PFSK-1 (cell line): Measurements from ENCODE around the gene DCAF5.

ENCODE experiments used
- FOXP2 ChIP-seq: optimal IDR thresholded peaks from 2 replicates; pipeline ENCODE3; 2011; ENCODE audit warnings: borderline replicate concordance, control low read depth, inconsistent platforms; ENCODE audit not compliant: insufficient read depth; ENCODE audit errors: extremely low read length, extremely low read depth
- POLR2AphosphoS5 ChIP-seq: IDR thresholded peaks from 2 replicates; pipeline ENCODE4 v1.6.1; 2012; ENCODE audit warnings: low read depth, mild to moderate bottlenecking, control low read depth, low read length, moderate library complexity
- REST ChIP-seq, 2 experiments: IDR thresholded peaks; 2 replicates each; pipeline versions ENCODE4 v1.6.1 to v1.8.0; 2011 to 2012; ENCODE audit warnings: low read depth in 2 of 2, low read length in 2 of 2, control low read depth in 1 of 2, inconsistent platforms in 1 of 2, mild to moderate bottlenecking in 1 of 2, moderate library complexity in 1 of 2; ENCODE audit not compliant: insufficient read depth in 1 of 2
- SIN3A ChIP-seq: IDR thresholded peaks from 2 replicates; pipeline ENCODE4 v1.6.1; 2012; ENCODE audit warnings: mild to moderate bottlenecking, low read length, moderate library complexity, borderline replicate concordance; ENCODE audit not compliant: insufficient read depth
- TAF1 ChIP-seq: IDR thresholded peaks from 2 replicates; pipeline ENCODE4 v1.6.1; 2012; ENCODE audit warnings: low read length, control low read depth, borderline replicate concordance; ENCODE audit not compliant: insufficient read depth

DCAF5 gene

GRCh38 chr14:69054030-69054429 lies 98.9 kb downstream of the DCAF5 start:
- TF ChIP-seq POLR2AphosphoS5, result no peak
- TF ChIP-seq REST (IDR thresholded peaks at IDR 0.05; ENCODE audit: insufficient read depth in 1 of 2, low read depth in 2 of 2, low read length in 2 of 2), result no peak
- no peak for TF ChIP-seq TAF1
- no peak for TF ChIP-seq SIN3A
- no peak for TF ChIP-seq FOXP2

GRCh38 chr14:69052181-69052601 lies 100.7 kb downstream of the DCAF5 start:
- no peak for TF ChIP-seq POLR2AphosphoS5
- TF ChIP-seq REST (IDR thresholded peaks at IDR 0.05; ENCODE audit: insufficient read depth in 1 of 2, low read depth in 2 of 2, low read length in 2 of 2), result no peak
- no peak for TF ChIP-seq SIN3A
- TF ChIP-seq FOXP2, result no peak
- no peak for TF ChIP-seq TAF1

- no peak for TF ChIP-seq REST (IDR thresholded peaks at IDR 0.05; ENCODE audit: insufficient read depth in 1 of 2, low read depth in 2 of 2, low read length in 2 of 2)
- no peak for TF ChIP-seq POLR2AphosphoS5
- no peak for TF ChIP-seq SIN3A
- no peak for TF ChIP-seq FOXP2
- no peak for TF ChIP-seq TAF1
Observed at GRCh38 chr14:69050240-69051184, 102.4 kb downstream of the DCAF5 start.

- no peak for TF ChIP-seq SIN3A
Observed at GRCh38 chr14:69049675-69050074, 103.2 kb downstream of the DCAF5 start.

- TF ChIP-seq FOXP2, result no peak
- TF ChIP-seq POLR2AphosphoS5, result no peak
- no peak for TF ChIP-seq REST (IDR thresholded peaks at IDR 0.05; ENCODE audit: insufficient read depth in 1 of 2, low read depth in 2 of 2, low read length in 2 of 2)
- TF ChIP-seq SIN3A, result no peak
- TF ChIP-seq TAF1, result no peak
Observed at GRCh38 chr14:69048456-69048855, 104.5 kb downstream of the DCAF5 start.
